IMR-90 (cell line): ENCODE measurements around the gene SIT1. TPM values are rescaled to one million over a fixed set of nuclear protein-coding genes. Genes with fewer than 3 reads are reported as not detected.

ENCODE experiments used
- ATAC-seq: fragments of 200-7000 bp; cut with Tn5 transposase; 2 replicates; pipeline ENCODE4 v1.9.1; 2020; ENCODE audit warnings: low read depth, mild to moderate bottlenecking, moderate library complexity
- BruUV-seq: library from RNA; stranded (reverse); fragments of 400-500 nt; replicated peaks from 2 replicates; lab custom pipeline; 2021; lab: Mats Ljungman, UMichigan
- CTCF ChIA-PET: fragments of 300-600 bp; formaldehyde crosslinking; extraction: SDS; loops from one replicate; lab custom pipeline; 2021; ENCODE audit warnings: antibody characterized with exemption; lab: Yijun Ruan, JAX
- POLR2A ChIA-PET: fragments of 300-600 bp; sonication (Branson Sonifier 250); formaldehyde crosslinking; loops from one replicate; lab custom pipeline; 2022; ENCODE audit warnings: antibody characterized with exemption; ENCODE audit not compliant: unreplicated experiment; lab: Charles Lee
- DNase-seq: peaks from one replicate; pipeline ENCODE4 v3.0.0; 2013
- H2AFZ ChIP-seq: replicated peaks from 2 replicates; pipeline ENCODE3; 2013; ENCODE audit warnings: low read length, mild to moderate bottlenecking; ENCODE audit not compliant: poor library complexity
- H2AK5ac ChIP-seq: 2 replicates; pipeline ENCODE4 v1.6.1; 2013; ENCODE audit warnings: low read depth, low read length, inconsistent platforms
- H2AK9ac ChIP-seq: replicated peaks from 2 replicates; pipeline ENCODE3; 2013; ENCODE audit warnings: mild to moderate bottlenecking, low read depth, low read length, moderate library complexity; ENCODE audit not compliant: poor library complexity
- H2BK120ac ChIP-seq: 2 replicates; pipeline ENCODE4 v1.6.1; 2013; ENCODE audit warnings: low read depth, low read length, inconsistent platforms
- H2BK15ac ChIP-seq: 3 replicates; pipeline ENCODE4 v1.6.1; 2013; ENCODE audit warnings: low read depth, low read length, inconsistent platforms
- H2BK20ac ChIP-seq: 2 replicates; pipeline ENCODE4 v1.6.1; 2013; ENCODE audit warnings: low read depth, mild to moderate bottlenecking, inconsistent platforms, low read length, moderate library complexity
- H2BK5ac ChIP-seq: 2 replicates; pipeline ENCODE4 v1.6.1; 2013; ENCODE audit warnings: mild to moderate bottlenecking, low read depth, low read length, inconsistent platforms; ENCODE audit not compliant: poor library complexity, severe bottlenecking
- H3K14ac ChIP-seq: replicated peaks from 2 replicates; pipeline ENCODE4 v1.6.1; 2013; ENCODE audit warnings: low read depth, low read length, inconsistent platforms
- H3K18ac ChIP-seq: 2 replicates; pipeline ENCODE4 v1.6.1; 2013; ENCODE audit warnings: low read depth, low read length, control low read depth
- H3K23ac ChIP-seq: 2 replicates; pipeline ENCODE4 v1.6.1; 2013; ENCODE audit warnings: low read depth, low read length, inconsistent platforms
- H3K27ac ChIP-seq: 2 replicates; pipeline ENCODE4 v1.5.1; 2013; ENCODE audit warnings: mild to moderate bottlenecking, control low read depth, low read length; ENCODE audit not compliant: insufficient read depth
- H3K27me3 ChIP-seq: 2 replicates; pipeline ENCODE4 v1.6.1; 2013; ENCODE audit warnings: low read length; ENCODE audit not compliant: control insufficient read depth, insufficient read depth
- H3K36me3 ChIP-seq: 2 replicates; pipeline ENCODE4 v1.6.1; 2013; ENCODE audit warnings: low read length, mixed read lengths; ENCODE audit not compliant: control insufficient read depth, insufficient read depth
- H3K4ac ChIP-seq: 2 replicates; pipeline ENCODE4 v1.6.1; 2013; ENCODE audit warnings: low read depth, low read length, inconsistent platforms
- H3K4me1 ChIP-seq: 2 replicates; pipeline ENCODE4 v1.6.1; 2013; ENCODE audit warnings: low read length, mixed read lengths; ENCODE audit not compliant: control insufficient read depth, insufficient read depth
- H3K4me2 ChIP-seq: 2 replicates; pipeline ENCODE4 v1.6.1; 2013; ENCODE audit warnings: low read depth, mild to moderate bottlenecking, control low read depth, low read length, moderate library complexity
- H3K4me3 ChIP-seq: 2 replicates; pipeline ENCODE4 v1.5.1; 2013; ENCODE audit warnings: low read depth, mild to moderate bottlenecking, control low read depth, low read length, moderate library complexity; ENCODE audit not compliant: insufficient read depth
- H3K56ac ChIP-seq: 2 replicates; pipeline ENCODE4 v1.6.1; 2013; ENCODE audit warnings: low read length, inconsistent platforms; ENCODE audit not compliant: insufficient read depth; ENCODE audit errors: extremely low read depth
- H3K79me1 ChIP-seq, 2 experiments: 2 replicates each; pipeline ENCODE4 v1.6.1; 2013; ENCODE audit warnings: low read length in 2 of 2, inconsistent platforms in 1 of 2, low read depth in 1 of 2
- H3K9ac ChIP-seq: 2 replicates; pipeline ENCODE4 v1.6.1; 2013; ENCODE audit warnings: low read depth, low read length, control low read depth
- H3K9me1 ChIP-seq: 2 replicates; pipeline ENCODE4 v1.6.1; 2013; ENCODE audit warnings: low read length, inconsistent platforms; ENCODE audit not compliant: insufficient read depth
- H3K9me3 ChIP-seq: 2 replicates; pipeline ENCODE4 v1.6.1; 2013; ENCODE audit warnings: low read length; ENCODE audit not compliant: control insufficient read depth, insufficient read depth
- H4K20me1 ChIP-seq: 2 replicates; pipeline ENCODE4 v1.6.1; 2013; ENCODE audit warnings: low read length, inconsistent platforms; ENCODE audit not compliant: insufficient read depth
- H4K5ac ChIP-seq: 2 replicates; pipeline ENCODE4 v1.6.1; 2013; ENCODE audit warnings: mild to moderate bottlenecking, low read depth, low read length, control low read depth
- H4K8ac ChIP-seq, 2 experiments: 2 replicates each; pipeline ENCODE4 v1.6.1; 2013; ENCODE audit warnings: low read depth in 2 of 2, low read length in 2 of 2, control low read depth in 1 of 2, inconsistent platforms in 1 of 2
- H4K91ac ChIP-seq: 2 replicates; pipeline ENCODE4 v1.6.1; 2013; ENCODE audit warnings: low read depth, low read length, inconsistent platforms; ENCODE audit not compliant: insufficient read depth
- BHLHE40 ChIP-seq: fragments of 150-350 bp; IDR thresholded peaks from 2 replicates; pipeline ENCODE4 v1.6.1; 2016; ENCODE audit warnings: mild to moderate bottlenecking, low read depth, low read length
- CEBPB ChIP-seq: IDR thresholded peaks from 2 replicates; pipeline ENCODE4 v1.6.1; 2012; ENCODE audit warnings: low read depth, low read length, improper control_type of control experiment
- CHD1 ChIP-seq: IDR thresholded peaks from 2 replicates; pipeline ENCODE4 v1.6.1; 2012; ENCODE audit warnings: low read depth, low read length, improper control_type of control experiment
- MAFK ChIP-seq: IDR thresholded peaks from 2 replicates; pipeline ENCODE4 v1.6.1; 2012; ENCODE audit warnings: low read depth, low read length, improper control_type of control experiment
- NFE2L2 ChIP-seq: fragments of 150-350 bp; IDR thresholded peaks from 2 replicates; pipeline ENCODE4 v1.6.1; 2016; ENCODE audit warnings: low read depth, mild to moderate bottlenecking, low read length
- POLR2A ChIP-seq: IDR thresholded peaks from 2 replicates; pipeline ENCODE4 v1.6.1; 2012; ENCODE audit warnings: mild to moderate bottlenecking, low read depth, low read length
- RCOR1 ChIP-seq: IDR thresholded peaks from 2 replicates; pipeline ENCODE4 v1.6.1; 2012; ENCODE audit warnings: mild to moderate bottlenecking, low read length, improper control_type of control experiment; ENCODE audit not compliant: insufficient replicate concordance
- RFX5 ChIP-seq: IDR thresholded peaks from 2 replicates; pipeline ENCODE4 v1.8.0; 2012; ENCODE audit warnings: low read depth, mild to moderate bottlenecking, low read length, moderate library complexity
- SMC3 ChIP-seq: fragments of 150-350 bp; IDR thresholded peaks from 2 replicates; pipeline ENCODE4 v1.6.1; 2016; ENCODE audit warnings: low read depth, mild to moderate bottlenecking, antibody characterized with exemption, low read length, moderate library complexity
- WGBS, 2 experiments: methylation state at CpG; one replicate each; pipeline versions ENCODE4 v1.1.5 to v1.1.7; 2013; ENCODE audit warnings: missing lambda C conversion rate in 2 of 2; ENCODE audit not compliant: insufficient read length in 1 of 2; ENCODE audit errors: extremely low coverage in 2 of 2; 5-methylcytosine and 5-hydroxymethylcytosine counted together
- dilution Hi-C: fragments of 300-500 bp; cut with HindIII; formaldehyde crosslinking; loops from one replicate; pipeline ENCODE4 v1.14.3; 2018; ENCODE audit warnings: low sequenced_read_pairs; ENCODE audit not compliant: unreplicated experiment
- in situ Hi-C: fragments of 300-500 bp; cut with MboI; formaldehyde crosslinking; loops from 3 replicates; pipeline ENCODE4 v1.14.3; 2019; ENCODE audit warnings: low sequenced_read_pairs, inconsistent platforms, mixed read lengths
- intact Hi-C: fragments of 100-400 bp; cut with micrococcal nuclease; formaldehyde crosslinking; loops from 2 replicates; pipeline ENCODE4 v1.10.0; 2022
- polyA plus RNA-seq, 3 experiments: library from polyadenylated mRNA; depleted of rRNA; stranded (reverse); fragments of >200 nt; gene quantifications; 2 replicates each; pipeline ENCODE4 v1.2.3, GENCODE V29; 2012; ENCODE audit warnings: low replicate concordance in 1 of 3
- total RNA-seq: library from RNA; depleted of rRNA; stranded (reverse); fragments of >200 nt; gene quantifications from 2 replicates; pipeline ENCODE4 v1.2.3, GENCODE V29; 2012
- TF ChIP-seq, protein P1 (sequence below): fragments of 150-350 bp; IDR thresholded peaks from 2 replicates; pipeline ENCODE4 v1.6.1; 2017; ENCODE audit warnings: mild to moderate bottlenecking, antibody characterized with exemption, low read length, low read depth
- TF ChIP-seq, protein P2 (sequence below): conservative IDR thresholded peaks from 2 replicates; pipeline ENCODE4 v1.5.1; 2012; ENCODE audit warnings: mild to moderate bottlenecking, low read depth, low read length, improper control_type of control experiment

The SIT1 gene
- total and polyA plus RNA-seq, 2 of the 4 experiments (the other 2 are of a cell fraction), result not detected

DNA sequence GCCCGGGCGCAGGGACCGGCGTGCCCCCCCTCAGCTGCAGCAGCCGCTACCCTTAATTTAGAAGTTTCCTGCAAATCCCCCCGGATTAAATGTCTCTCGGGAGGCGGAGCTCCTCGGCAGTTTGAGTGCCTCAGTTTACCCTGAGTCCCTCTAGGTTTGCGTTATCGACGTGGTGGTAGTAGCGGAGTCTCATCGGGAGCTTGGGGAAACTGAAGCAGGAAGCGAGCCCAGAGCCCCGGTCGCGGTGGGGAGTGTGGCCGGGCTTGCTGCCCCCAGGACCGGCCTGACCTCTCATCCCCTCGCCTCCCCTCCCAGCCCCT lies 39.5 kb upstream of the SIT1 start (continued):
- TF ChIP-seq, protein P1, sequence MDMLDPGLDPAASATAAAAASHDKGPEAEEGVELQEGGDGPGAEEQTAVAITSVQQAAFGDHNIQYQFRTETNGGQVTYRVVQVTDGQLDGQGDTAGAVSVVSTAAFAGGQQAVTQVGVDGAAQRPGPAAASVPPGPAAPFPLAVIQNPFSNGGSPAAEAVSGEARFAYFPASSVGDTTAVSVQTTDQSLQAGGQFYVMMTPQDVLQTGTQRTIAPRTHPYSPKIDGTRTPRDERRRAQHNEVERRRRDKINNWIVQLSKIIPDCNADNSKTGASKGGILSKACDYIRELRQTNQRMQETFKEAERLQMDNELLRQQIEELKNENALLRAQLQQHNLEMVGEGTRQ, result no peak
- TF ChIP-seq CEBPB, result no peak
- no peak for TF ChIP-seq NFE2L2
- TF ChIP-seq POLR2A, result no peak

DNA sequence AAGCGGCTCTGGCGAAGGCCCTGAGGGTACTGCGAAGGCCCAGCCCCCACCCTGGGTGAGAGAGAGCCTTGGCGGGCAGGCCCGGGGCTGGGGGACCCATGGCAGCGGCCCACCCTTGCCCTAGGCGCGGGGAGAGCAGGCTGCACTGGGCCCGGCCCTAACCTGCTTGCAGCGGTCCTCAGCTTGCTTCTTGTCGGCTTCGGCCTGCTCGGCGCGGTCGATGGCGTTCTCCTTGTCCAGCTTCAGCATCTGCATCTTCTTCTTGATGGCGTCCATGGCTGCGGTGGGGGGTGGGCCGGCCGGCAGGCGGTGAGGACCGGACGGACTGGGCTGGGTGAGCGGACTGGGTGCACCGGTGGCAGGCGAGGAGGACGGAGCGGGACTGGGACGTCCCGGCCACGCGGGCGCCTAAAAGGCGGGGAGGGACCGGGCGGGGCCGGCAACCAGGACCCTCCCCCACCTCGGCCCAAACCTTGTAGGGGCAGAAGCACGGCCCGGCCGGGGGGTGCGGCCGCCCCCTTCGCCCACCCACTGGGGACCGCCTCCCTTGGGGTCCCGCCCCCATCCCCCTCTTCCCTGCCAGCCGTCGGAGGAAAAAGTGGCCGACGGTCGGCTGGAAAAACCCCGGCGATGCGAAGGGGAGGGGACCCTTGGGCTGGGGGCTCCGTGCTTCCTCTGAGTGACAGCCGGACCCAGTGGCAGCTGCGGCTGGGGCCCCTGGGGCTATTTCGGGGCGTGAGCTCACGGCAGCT lies 39.0 kb upstream of the SIT1 start, which contains the start of gene TPM2:
Gene TPM2, minus strand, starts transcription at position 384 of the 752 bp plus-strand sequence. Its CDS starts 108 bp downstream, at position 276.
- Histone ChIP-seq H3K18ac (peak within 1 kb of the TSS; percentile 93), H2AFZ (peak within 1 kb of the TSS; percentile 85), H3K14ac (peak within 1 kb of the TSS; percentile 100), H3K4me2 (peak within 1 kb of the TSS; percentile 97), H3K23ac (peak within 1 kb of the TSS; percentile 96), H3K4ac (peak within 1 kb of the TSS; percentile 99), H4K20me1 (peaks cover 50% of the 10 kb centered on the region), H2BK15ac (peak within 1 kb of the TSS; percentile 95; the same call in 2 of the 3 replicates), H3K27me3 (no peaks in the 10 kb centered on the region), H3K36me3 (peaks cover 33% of the 10 kb centered on the region), H4K8ac (peak within 1 kb of the TSS; percentile 93 to 98), H3K9me3 (no peaks in the 10 kb centered on the region), H3K9ac (peak within 1 kb of the TSS; percentile 98), H2BK20ac (peak within 1 kb of the TSS; percentile 82), H2BK5ac (peak within 1 kb of the TSS; percentile 98), H3K4me1 (peaks cover 26% of the 10 kb centered on the region), H3K4me3 (peak within 1 kb of the TSS; percentile 83), H4K5ac (peak within 1 kb of the TSS; percentile 73), H3K27ac (peak within 1 kb of the TSS; percentile 98), H4K91ac (peak within 1 kb of the TSS; percentile 99), H3K9me1 (peaks cover 19% of the 10 kb centered on the region), H3K56ac (peak within 1 kb of the TSS; percentile 97), H3K79me1 (peaks cover 0 to 60% of the 10 kb centered on the region in 2 experiments; a peak in 3 of 4 replicates), H2AK9ac (peak within 1 kb of the TSS; percentile 98), H2BK120ac (peak within 1 kb of the TSS; percentile 86), H2AK5ac (peak within 1 kb of the TSS; percentile 97)
- ATAC-seq (peak; percentile 66), DNase-seq (peak; percentile 90)
- CTCF ChIA-PET, result interaction anchor here (0.7 to 1.2 kb wide), 2 partner anchors 29 to 38 kb away, joined by 3 to 4 read pairs; no protein-coding TSS in a partner anchor
- intact Hi-C loops (loop anchor here (2.0 to 10.0 kb wide), 3 partner anchors 32 to 85 kb away; partner anchors contain the start of genes CCDC107, RMRP and TESK1), dilution Hi-C loops (no loop called here), in situ Hi-C loops (no loop called here)
- BruUV-seq, result TSS peak; percentile 63
- WGBS, 2 experiments, result 0% methylated on average over 13 of the region's 61 CpGs; no CpG with 5 or more reads in 1 of the 2 experiments
- POLR2A ChIA-PET, result interaction anchor here (0.5 to 2.6 kb wide), 12 partner anchors 9 to 204 kb away, joined by 3 to 25 read pairs (median 5); partner anchors contain the start of gene TLN1
- TF ChIP-seq BHLHE40, result no peak
- TF ChIP-seq, protein P1, result no peak
- no peak for TF ChIP-seq CEBPB
- peak; percentile 99 for TF ChIP-seq POLR2A
- TF ChIP-seq, protein P2, sequence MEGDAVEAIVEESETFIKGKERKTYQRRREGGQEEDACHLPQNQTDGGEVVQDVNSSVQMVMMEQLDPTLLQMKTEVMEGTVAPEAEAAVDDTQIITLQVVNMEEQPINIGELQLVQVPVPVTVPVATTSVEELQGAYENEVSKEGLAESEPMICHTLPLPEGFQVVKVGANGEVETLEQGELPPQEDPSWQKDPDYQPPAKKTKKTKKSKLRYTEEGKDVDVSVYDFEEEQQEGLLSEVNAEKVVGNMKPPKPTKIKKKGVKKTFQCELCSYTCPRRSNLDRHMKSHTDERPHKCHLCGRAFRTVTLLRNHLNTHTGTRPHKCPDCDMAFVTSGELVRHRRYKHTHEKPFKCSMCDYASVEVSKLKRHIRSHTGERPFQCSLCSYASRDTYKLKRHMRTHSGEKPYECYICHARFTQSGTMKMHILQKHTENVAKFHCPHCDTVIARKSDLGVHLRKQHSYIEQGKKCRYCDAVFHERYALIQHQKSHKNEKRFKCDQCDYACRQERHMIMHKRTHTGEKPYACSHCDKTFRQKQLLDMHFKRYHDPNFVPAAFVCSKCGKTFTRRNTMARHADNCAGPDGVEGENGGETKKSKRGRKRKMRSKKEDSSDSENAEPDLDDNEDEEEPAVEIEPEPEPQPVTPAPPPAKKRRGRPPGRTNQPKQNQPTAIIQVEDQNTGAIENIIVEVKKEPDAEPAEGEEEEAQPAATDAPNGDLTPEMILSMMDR, result no peak
- no peak for TF ChIP-seq SMC3
- TF ChIP-seq RFX5, result no peak
- TF ChIP-seq MAFK, result no peak
- TF ChIP-seq NFE2L2, result no peak
- no peak for TF ChIP-seq RCOR1
- TF ChIP-seq CHD1, result no peak
